ENCODE data around the gene TOMM20.

TOMM20 gene

GRCh38 chr1:235101558-235102258, 26.9 kb downstream of the TOMM20 start (continued):
- TF ChIP-seq ZBTB8A (tag by site-specific recombination; IDR thresholded peaks at IDR 0.05) (no peak), ZNF132 (tag by site-specific recombination; IDR thresholded peaks at IDR 0.05; ENCODE audit: borderline replicate concordance) (no peak), ZNF280C (tag by site-specific recombination; IDR thresholded peaks at IDR 0.05) (no peak)

- CTCF ChIA-PET = interaction anchor here (0.5 to 0.7 kb wide), 3 partner anchors 132 to 501 kb away, joined by 3 to 4 read pairs (median 3); no protein-coding TSS in a partner anchor
- no peaks in the 10 kb centered on the region for H3K4me1 ChIP-seq (ENCODE audit: control insufficient read depth, insufficient read depth, low read length)
- H3K27ac ChIP-seq (ENCODE audit: extremely low read depth, low read depth, low read length) = no peak overlapping the region
- no peaks in the 10 kb centered on the region for H3K9me3 ChIP-seq (ENCODE audit: control insufficient read depth, insufficient read depth, low read depth, low read length)
- POLR2A ChIA-PET = no interaction called here
- no peaks in the 10 kb centered on the region for H3K36me3 ChIP-seq (ENCODE audit: control insufficient read depth in 2 of 2, insufficient read depth in 1 of 2, low read length in 2 of 2)
- H3K4me3 ChIP-seq (ENCODE audit: low read depth, low read length) = no peak overlapping the region
- TF ChIP-seq ZNF362 (tag by site-specific recombination; IDR thresholded peaks at IDR 0.05) (0 out of 2 replicates have a peak, but pooled peaks have one; percentile 58), ZNF580 (tag by site-specific recombination; IDR thresholded peaks at IDR 0.05) (no peak)
These were observed 28.4 kb downstream of the TOMM20 start for GRCh38 chr1:235100194-235100772.

GRCh38 chr1:235098991-235099390, 29.6 kb downstream of the TOMM20 start:
- Histone ChIP-seq H3K4me3 (ENCODE audit: low read depth, low read length) (no peak overlapping the region), H3K36me3 (ENCODE audit: control insufficient read depth in 2 of 2, insufficient read depth in 1 of 2, low read length in 2 of 2) (no peaks in the 10 kb centered on the region), H3K27ac (ENCODE audit: extremely low read depth, low read depth, low read length) (no peak overlapping the region), H3K9me3 (ENCODE audit: control insufficient read depth, insufficient read depth, low read depth, low read length) (no peaks in the 10 kb centered on the region), H3K4me1 (ENCODE audit: control insufficient read depth, insufficient read depth, low read length) (no peaks in the 10 kb centered on the region)
- no peak for TF ChIP-seq ZFP69B (tag by site-specific recombination; IDR thresholded peaks at IDR 0.05)
- TF ChIP-seq ZNF426 (tag by site-specific recombination; IDR thresholded peaks at IDR 0.05) = no peak
- no peak for TF ChIP-seq BCL6B (tag by site-specific recombination; IDR thresholded peaks at IDR 0.05)
- TF ChIP-seq ZNF747 (tag by site-specific recombination; IDR thresholded peaks at IDR 0.05) = no peak
- no peak for TF ChIP-seq ZNF830 (tag by site-specific recombination; IDR thresholded peaks at IDR 0.05; ENCODE audit: low read depth)
- TF ChIP-seq ZNF670 (tag by site-specific recombination; IDR thresholded peaks at IDR 0.05; ENCODE audit: low read depth) = no peak
- POLR2A ChIA-PET = interaction anchor here (1.4 kb wide), 1 partner anchor 9 kb away, joined by 3 read pairs; no protein-coding TSS in a partner anchor
- CTCF ChIA-PET = interaction anchor here (0.6 kb wide), 2 partner anchors 909 to 1026 kb away, joined by 4 read pairs; no protein-coding TSS in a partner anchor

GRCh38 chr1:235098547-235098946, 30.1 kb downstream of the TOMM20 start:
- no peaks in the 10 kb centered on the region for H3K36me3 ChIP-seq (ENCODE audit: control insufficient read depth in 2 of 2, insufficient read depth in 1 of 2, low read length in 2 of 2)
- ChIA-PET POLR2A (interaction anchor here (1.4 kb wide), 1 partner anchor 9 kb away, joined by 3 read pairs; no protein-coding TSS in a partner anchor), CTCF (interaction anchor here (0.6 kb wide), 3 partner anchors 15 to 1026 kb away, joined by 4 read pairs; no protein-coding TSS in a partner anchor)
- H3K4me1 ChIP-seq (ENCODE audit: control insufficient read depth, insufficient read depth, low read length) = no peaks in the 10 kb centered on the region
- H3K27ac ChIP-seq (ENCODE audit: extremely low read depth, low read depth, low read length) = no peak overlapping the region
- no peak overlapping the region for H3K4me3 ChIP-seq (ENCODE audit: low read depth, low read length)
- H3K9me3 ChIP-seq (ENCODE audit: control insufficient read depth, insufficient read depth, low read depth, low read length) = no peaks in the 10 kb centered on the region
- TF ChIP-seq ZBTB11 (tag by site-specific recombination; conservative IDR thresholded peaks at IDR 0.05; ENCODE audit: low read depth) = no peak
- TF ChIP-seq ZNF48 (tag by site-specific recombination; IDR thresholded peaks at IDR 0.05) = no peak
- 0 out of 2 replicates have a peak, but pooled peaks have one; percentile 17 for TF ChIP-seq ZFHX2 (tag by site-specific recombination; conservative IDR thresholded peaks at IDR 0.05)
- TF ChIP-seq ZNF585B (tag by site-specific recombination; IDR thresholded peaks at IDR 0.05) = no peak
